ENCODE results near the gene ITIH1.
A peak's percentile ranks its signal among the peaks of the same experiment; 100 is the strongest.
"Not testable (repeated sequence)": the region's sequence is repeated elsewhere in the genome, so short reads cannot be mapped to it uniquely, and the experiment has no call there.

The ITIH1 gene

DNA sequence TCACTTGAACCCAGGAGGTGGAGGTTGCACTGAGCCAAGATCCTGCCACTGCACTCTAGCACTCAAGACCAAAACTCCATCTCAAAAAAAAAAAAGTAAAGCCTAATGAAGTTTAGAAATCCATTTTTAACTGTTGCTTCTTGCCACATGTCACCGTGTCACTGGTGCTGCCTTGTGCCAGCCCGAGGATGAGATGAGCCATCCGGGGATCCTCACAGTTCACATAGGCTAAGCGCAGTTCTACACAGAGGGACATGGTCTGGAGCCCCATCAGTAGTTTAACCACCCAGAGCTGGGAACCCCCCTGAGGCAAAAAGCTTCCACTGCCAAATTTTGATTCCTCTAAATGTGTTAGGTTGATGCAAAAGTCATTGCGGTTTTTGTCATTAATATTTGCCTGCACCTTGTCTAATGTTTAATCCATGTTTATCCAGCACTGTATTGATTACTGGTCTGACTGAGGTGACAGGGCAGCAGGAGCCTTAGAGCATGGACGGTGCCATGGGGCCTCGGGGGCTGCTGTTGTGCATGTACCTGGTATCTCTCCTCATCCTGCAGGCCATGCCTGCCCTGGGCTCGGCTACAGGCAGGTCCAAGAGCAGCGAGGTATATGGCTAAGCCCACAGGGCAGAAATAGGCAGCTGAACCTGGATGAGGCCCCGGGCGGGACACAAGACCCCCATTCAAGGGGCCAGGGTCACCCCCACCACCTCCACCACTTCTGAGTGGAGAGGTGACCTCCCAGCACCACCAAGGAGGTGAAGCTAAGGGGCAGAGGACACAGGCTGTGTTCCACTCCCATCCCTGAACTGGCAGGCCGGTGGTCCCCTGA is at the start of gene ITIH1:
ITIH1 (plus strand) TSS at position 473 of the 832 bp plus-strand sequence; CDS start at position 490, 17 bp downstream.
- no peak for DNase-seq

- DNase-seq, result not testable (repeated sequence)
Observed at GRCh38 chr3:52728753-52729152, 48.6 kb upstream of the ITIH1 start.

GRCh38 chr3:52730681-52731080 is 46.7 kb upstream of the ITIH1 start:
- no peak for DNase-seq

DNA sequence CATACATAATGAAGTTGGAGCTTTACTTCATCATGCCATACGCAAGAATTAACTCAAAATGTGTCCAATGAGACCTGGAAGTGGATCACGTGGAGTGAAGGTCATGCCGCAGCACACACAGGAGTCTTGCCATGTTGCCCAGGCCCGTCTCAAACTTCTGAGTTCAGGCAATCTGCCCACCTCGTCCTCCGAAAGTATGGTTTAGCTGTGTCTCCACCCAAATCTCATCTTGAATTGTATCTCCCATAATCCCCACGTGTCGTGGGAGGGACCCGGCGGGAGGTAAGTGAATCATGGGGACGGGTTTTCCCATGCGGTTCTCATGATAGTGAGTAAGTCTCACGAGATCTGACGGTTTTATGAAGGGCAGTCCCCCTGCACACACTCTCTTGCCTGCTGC is 45.8 kb upstream of the ITIH1 start:
- no peak for DNase-seq

GRCh38 chr3:52733256-52733891 is 44.0 kb upstream of the ITIH1 start:
- DNase-seq, result no peak

- no peak for DNase-seq
Observed at GRCh38 chr3:52739730-52740129, 37.7 kb upstream of the ITIH1 start.

- peak; percentile 9 for DNase-seq
Observed at GRCh38 chr3:52742418-52743041, 34.9 kb upstream of the ITIH1 start.

GRCh38 chr3:52743152-52743551 is 34.2 kb upstream of the ITIH1 start:
- DNase-seq, result no peak

- no peak for DNase-seq
Observed at GRCh38 chr3:52743721-52744120, 33.7 kb upstream of the ITIH1 start.

DNA sequence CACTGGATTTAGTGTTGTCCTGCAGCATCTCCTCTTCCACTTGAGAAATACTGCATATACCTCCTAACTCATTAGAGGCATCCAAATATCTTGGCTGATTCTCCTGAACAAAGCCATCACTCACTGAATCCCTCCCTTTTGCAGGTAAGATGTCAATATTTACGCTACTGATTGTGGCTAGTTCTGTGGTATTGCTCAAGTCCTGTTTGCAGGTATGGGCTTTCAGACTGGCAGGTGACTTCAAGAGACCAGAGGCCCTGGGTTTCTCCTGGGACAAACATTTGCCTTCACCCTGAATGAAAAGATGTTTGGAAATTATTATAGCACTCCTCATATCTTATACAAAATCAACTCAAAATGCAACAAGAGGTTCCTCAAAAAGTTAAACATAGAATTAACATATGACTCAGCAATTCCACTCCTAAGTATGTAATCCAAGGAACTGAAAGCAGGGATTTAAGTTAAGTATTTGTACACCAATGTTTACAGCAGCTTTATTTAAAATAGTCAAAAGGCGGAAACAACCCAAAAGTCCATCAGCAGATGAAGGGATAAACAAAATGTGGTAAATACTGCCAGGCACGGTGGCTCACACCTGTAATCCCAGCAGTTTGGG is 25.2 kb upstream of the ITIH1 start:
- DNase-seq, result peak; percentile 30

- DNase-seq, result no peak
Observed at GRCh38 chr3:52754373-52754772, 23.0 kb upstream of the ITIH1 start.

GRCh38 chr3:52756141-52756540 is 21.3 kb upstream of the ITIH1 start:
- no peak for DNase-seq

DNA sequence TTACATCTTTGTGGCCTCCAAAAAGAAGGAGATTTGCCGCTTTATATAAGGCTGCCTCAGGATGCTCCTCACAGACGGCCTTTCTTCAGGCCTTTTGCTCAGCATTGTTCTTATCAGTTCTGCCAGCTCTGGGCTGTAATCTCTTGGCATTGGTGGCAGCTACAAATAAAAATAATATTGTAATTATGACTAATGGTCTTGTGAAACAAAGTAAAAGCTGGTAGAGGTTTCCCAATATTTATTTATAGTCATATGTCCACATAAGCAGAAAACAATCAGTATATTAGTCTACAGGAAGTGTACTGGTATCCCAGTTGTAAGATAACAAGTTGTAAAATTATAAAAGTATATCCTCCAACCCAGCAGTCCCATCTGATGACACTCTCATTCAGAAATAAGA is 13.9 kb upstream of the ITIH1 start:
- DNase-seq, result peak; percentile 46

DNA sequence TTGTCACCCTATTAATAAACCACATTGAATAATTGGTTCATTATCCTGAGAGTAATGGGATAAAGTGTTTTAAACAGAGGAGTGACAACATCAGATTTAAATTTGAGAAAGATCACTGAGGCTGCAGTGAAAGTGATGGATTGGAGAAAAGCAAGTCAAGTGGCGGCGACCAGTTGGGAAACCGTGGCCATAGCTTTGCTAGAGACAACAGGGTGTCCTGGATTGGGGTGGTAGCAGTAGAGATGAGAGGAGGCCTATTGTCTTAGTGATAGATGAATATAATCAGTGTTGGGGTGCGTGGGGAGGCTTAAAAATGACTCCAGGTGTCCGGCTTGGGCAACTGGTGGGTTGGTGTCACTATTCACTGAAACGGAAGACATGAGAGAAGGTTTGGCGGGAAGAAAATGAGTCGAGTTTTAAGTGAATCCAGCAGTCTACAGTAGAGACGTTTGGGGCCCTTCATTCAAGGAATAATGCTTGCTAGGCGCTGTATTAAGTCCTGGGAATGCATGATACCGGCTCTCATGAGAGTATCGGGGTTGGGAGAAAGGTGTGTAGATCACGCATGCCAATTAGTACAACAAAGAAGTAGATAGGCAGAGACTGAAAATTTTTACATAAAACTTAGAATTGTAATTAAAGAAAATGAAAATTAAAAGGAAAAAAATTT is 7.5 kb upstream of the ITIH1 start:
- no peak for DNase-seq

- DNase-seq, result peak; percentile 90
Observed at GRCh38 chr3:52770496-52771333, 6.7 kb upstream of the ITIH1 start, which contains the start of gene NEK4. Gene NEK4 (minus strand): TSS chr3:52770940. CDS start chr3:52770746, 194 bp downstream.

DNA sequence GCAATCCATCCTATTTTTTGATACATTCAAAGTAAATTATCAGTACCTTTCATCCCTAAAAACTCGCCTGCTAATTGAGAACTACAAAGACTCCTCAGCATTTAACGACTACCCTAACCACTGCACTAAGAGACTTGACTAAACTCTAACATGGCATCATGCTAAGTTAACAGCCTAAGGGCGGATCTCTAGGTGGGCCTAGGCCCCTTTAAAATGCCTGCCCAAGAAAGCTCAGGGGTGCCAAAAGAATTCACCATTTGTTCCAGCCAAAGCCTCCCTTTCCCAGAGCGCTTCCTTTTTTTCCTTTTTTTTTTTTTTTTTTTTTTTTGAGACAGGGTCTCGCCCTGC is 6.1 kb upstream of the ITIH1 start:
- DNase-seq, result no peak

DNA sequence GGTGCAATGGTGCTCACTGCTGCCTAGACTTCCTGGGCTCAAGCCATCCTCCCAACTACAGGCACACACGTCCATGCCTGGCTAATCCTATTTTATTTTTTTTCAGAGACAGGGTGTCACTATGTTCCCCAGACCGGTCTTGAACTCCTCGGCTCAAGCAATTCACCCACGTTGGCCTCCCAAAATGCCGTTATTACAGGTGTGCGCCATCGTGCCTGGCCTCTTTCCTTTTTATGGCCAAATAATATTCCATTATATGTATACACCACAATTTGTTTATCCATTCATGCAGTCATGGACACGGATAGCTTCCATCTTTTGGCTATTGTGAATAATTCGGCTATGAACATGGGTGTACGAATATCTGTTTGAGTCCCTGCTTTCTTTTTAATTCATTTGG is 5.7 kb upstream of the ITIH1 start:
- no peak for DNase-seq

DNA sequence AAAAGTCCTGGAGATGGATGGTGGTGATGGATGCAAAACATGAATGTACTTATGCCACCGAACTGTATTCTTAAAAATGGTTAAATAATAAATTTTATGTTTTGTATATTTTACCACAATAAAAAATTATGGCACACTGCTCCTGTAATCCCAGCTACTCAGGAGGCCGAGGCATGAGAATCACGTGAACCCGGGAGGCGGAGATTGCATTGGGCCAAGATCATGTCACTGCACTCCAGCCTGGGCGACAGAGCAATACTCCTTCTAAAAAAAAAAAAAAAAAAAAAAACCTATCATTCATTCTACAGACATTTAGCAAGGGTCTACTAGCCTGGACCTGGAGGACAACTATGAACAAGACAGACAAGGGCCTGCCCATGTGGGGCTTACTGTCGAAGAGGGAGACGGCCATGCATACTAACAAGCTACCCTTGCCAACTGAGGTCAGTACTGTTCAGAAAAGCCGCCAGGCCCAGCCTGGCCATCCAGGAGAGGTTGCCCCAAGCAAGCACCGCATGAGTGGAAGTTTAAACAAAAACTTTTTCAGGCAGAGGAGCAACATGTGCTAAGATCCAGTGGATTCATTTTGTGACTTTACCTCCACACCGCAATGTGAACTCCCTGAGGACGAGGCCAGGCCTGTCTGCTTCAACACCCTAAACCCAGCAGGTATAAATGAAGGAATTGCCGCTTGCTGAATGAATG is 3.9 kb upstream of the ITIH1 start:
- no peak for DNase-seq

DNA sequence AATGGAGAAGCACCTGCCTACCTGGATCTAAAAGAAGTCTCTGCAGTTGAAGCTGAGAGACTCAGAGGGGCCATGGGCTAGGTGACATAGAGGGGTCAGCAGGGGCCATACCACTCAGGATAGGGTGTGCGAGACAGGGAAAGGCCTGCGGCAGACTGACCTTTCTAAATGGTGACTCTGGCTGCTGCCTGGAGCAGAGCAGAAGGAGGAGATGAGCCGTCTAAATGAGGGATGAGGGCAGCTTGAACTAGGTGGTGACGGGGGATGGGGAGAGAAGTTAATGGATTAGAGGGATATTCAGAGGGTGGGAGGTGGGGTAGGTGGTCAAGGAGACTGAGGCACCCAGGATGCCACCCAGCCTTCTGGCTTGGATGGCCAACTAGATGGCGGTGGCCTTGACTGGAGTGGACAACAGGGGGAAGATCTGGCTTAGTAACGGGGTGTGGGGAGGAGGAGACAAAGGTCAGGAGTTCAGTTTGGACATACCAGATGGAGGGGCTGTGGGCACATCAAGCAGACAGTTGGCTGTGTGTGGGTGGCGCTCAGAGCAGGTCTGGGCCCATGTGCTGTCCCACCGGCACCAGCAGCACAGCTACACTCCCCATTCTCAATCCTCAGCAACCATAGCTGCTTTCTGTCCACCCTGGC is 3.2 kb upstream of the ITIH1 start:
- no peak for DNase-seq

Data from HCEC 1CT (cell line).